ENCODE results near the gene ATP2A2. TPM values are rescaled to one million over a fixed set of nuclear protein-coding genes. Genes with fewer than 3 reads are reported as not detected.

ATP2A2 gene
- total and polyA plus RNA-seq, 2 of the 4 experiments (the other 2 are of a cell fraction) = 166 to 225 TPM

DNA sequence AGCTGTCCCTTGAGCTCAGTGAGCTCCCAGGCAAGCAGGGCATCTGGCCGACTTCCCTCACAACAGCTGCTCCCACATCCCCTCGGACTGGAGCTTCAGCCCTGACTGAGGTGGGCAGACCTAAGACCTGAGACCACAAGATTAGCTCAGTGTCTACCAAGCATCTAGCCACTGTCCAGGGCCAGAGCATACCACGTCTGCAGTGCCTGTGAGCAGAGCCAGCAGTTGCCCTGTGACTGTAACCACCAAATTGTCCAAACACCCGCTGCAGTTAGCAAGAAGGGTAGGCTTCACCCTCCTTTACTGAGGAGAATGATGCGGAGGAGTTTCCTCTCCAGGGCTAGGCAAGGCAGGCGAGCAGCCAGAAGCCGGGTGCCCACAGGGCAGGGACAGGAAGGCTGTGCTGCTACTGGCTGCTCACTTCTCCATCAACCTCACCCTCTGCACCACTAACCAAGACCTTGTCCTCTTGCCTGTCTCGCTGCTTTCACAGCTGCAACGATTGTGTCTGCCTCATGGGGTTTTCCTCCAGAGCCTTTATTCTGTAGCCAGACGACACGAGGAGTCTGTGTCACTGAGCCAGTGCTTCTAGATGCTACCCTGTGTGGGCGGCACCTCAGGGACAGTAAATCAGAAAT is 68.6 kb downstream of the ATP2A2 start:
- in situ Hi-C loops (cut with MboI; ENCODE audit: low sequenced_read_pairs) = no loop called here
- no TSS peak for BruUV-seq (replicated peaks)
- WGBS, 2 experiments (ENCODE audit: extremely low coverage in 2 of 2, insufficient read length in 1 of 2) = 74% methylated on average over 4 of the region's 12 CpGs; no CpG with 5 or more reads in 1 of the 2 experiments

More for the DNA sequence above, 68.6 kb downstream of the ATP2A2 start:
- Histone ChIP-seq H4K5ac (ENCODE audit: low read depth, low read length) (no peak overlapping the region), H2BK20ac (ENCODE audit: low read depth, low read length) (no peak overlapping the region), H4K91ac (ENCODE audit: insufficient read depth, low read depth, low read length) (no peak overlapping the region), H4K20me1 (ENCODE audit: insufficient read depth, low read length) (peaks cover 33% of the 10 kb centered on the region), H3K56ac (ENCODE audit: extremely low read depth, insufficient read depth, low read length) (no peak overlapping the region), H2AK9ac (replicated peaks; ENCODE audit: low read depth, low read length, poor library complexity) (peak overlapping the region; percentile 34), H3K4me1 (ENCODE audit: control insufficient read depth, insufficient read depth, low read length) (no peaks in the 10 kb centered on the region), H3K4me3 (ENCODE audit: insufficient read depth, low read depth, low read length) (no peak overlapping the region), H2BK5ac (ENCODE audit: low read depth, low read length, poor library complexity, severe bottlenecking) (no peak overlapping the region), H3K36me3 (ENCODE audit: control insufficient read depth, insufficient read depth, low read length) (peaks cover 54% of the 10 kb centered on the region), H3K9me3 (ENCODE audit: control insufficient read depth, insufficient read depth, low read length) (no peaks in the 10 kb centered on the region), H2AFZ (replicated peaks; ENCODE audit: low read length, poor library complexity) (peak overlapping the region; percentile 10), H3K9me1 (ENCODE audit: insufficient read depth, low read length) (peaks cover 13% of the 10 kb centered on the region), H3K14ac (replicated peaks; ENCODE audit: low read depth, low read length) (no peak overlapping the region), H3K79me1 (ENCODE audit: low read depth in 1 of 2, low read length in 2 of 2) (peaks cover 14 to 41% of the 10 kb centered on the region in 2 experiments), H3K4ac (ENCODE audit: low read depth, low read length) (no peak overlapping the region), H2BK120ac (ENCODE audit: low read depth, low read length) (no peak overlapping the region), H3K23ac (ENCODE audit: low read depth, low read length) (no peak overlapping the region), H3K27me3 (ENCODE audit: control insufficient read depth, insufficient read depth, low read length) (no peaks in the 10 kb centered on the region), H2BK15ac (ENCODE audit: low read depth, low read length) (no peak overlapping the region), H4K8ac (ENCODE audit: low read depth in 2 of 2, low read length in 2 of 2) (no peak overlapping the region), H2AK5ac (ENCODE audit: low read depth, low read length) (no peak overlapping the region), H3K18ac (ENCODE audit: low read depth, low read length) (no peak overlapping the region), H3K9ac (ENCODE audit: low read depth, low read length) (no peak overlapping the region), H3K27ac (ENCODE audit: insufficient read depth, low read length) (no peak overlapping the region), H3K4me2 (ENCODE audit: low read depth, low read length) (no peak overlapping the region)
- TF ChIP-seq NFE2L2 (IDR thresholded peaks at IDR 0.05; ENCODE audit: low read depth, low read length) (no peak), CHD1 (IDR thresholded peaks at IDR 0.05; ENCODE audit: low read depth, low read length) (no peak), RFX5 (IDR thresholded peaks at IDR 0.05; ENCODE audit: low read depth, low read length) (no peak)
- TF ChIP-seq, protein P1, sequence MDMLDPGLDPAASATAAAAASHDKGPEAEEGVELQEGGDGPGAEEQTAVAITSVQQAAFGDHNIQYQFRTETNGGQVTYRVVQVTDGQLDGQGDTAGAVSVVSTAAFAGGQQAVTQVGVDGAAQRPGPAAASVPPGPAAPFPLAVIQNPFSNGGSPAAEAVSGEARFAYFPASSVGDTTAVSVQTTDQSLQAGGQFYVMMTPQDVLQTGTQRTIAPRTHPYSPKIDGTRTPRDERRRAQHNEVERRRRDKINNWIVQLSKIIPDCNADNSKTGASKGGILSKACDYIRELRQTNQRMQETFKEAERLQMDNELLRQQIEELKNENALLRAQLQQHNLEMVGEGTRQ (IDR thresholded peaks at IDR 0.05; ENCODE audit: low read depth, low read length) = no peak
- intact Hi-C loops (cut with micrococcal nuclease) (no loop called here), dilution Hi-C loops (cut with HindIII; ENCODE audit: low sequenced_read_pairs, unreplicated experiment) (no loop called here)
- ChIA-PET CTCF (no interaction called here), POLR2A (ENCODE audit: unreplicated experiment) (no interaction called here)
- DNase-seq (no peak), ATAC-seq (ENCODE audit: low read depth) (no peak; the same call in 1 of the 2 replicates)
